ENCODE results near the gene CLCN5. TPM values are rescaled to one million over a fixed set of nuclear protein-coding genes. Genes with fewer than 3 reads are reported as not detected.

The CLCN5 gene
- total RNA-seq, 1 donor from 2014 or later, result 96.9 TPM

DNA sequence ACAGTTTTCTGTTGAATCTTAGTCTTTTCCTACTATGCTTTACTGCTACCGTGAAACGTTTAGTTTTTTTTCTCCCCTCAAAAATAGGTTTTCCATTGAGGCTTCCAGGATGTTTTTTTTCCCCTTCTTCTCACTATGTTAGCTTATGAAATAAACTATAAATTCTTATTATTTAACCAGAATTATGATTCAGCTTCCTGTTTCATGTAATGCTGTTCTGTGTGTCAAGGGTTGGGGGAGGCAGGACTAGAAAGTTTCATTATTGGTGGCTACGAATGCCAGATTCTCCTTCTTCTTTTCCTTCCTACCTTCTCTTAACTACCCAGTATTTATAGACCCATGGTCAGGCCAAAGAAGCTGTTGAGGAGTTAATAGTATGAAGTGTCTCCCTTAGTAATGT, 11.8 kb downstream of the CLCN5 start:
- no peak for DNase-seq

DNA sequence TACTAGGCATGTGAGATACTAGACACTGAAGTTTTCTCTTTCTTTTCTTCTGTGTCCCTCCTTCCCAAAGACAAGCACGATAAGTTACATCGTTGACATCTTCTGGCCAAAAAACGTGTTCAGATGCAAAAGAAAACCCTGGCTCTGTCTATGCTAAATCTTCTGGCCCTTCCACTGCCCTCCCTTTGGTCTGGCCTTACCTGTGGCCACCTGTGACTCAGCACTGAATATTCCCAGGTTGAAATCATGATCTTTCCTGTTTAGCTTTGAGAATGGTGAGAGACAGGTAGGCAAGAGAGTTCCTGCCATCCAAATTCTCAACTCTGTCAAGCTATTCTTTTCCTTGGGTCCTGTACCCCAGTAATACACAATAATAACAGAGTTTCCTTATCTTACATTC, 12.3 kb downstream of the CLCN5 start:
- DNase-seq, result no peak

DNA sequence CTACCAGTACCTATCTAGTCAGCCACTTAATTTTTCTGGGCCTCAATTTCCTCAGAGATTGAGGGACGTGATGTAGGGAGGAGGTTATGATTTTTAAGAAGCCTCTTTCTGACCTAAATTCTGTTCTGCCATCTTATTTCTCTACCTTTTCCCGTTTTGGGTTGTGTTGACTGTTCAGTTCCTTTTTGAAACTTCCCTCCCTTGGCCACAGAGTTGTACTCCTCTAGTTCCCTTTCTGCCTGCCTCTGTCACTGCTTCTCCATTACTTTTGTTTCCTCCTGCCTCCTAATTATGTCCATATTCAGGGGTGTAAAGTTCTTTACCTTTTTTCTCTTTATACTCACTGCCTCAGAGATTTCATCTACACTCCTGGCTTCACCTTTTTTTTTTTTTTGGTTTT, 25.4 kb downstream of the CLCN5 start:
- no peak for DNase-seq

DNA sequence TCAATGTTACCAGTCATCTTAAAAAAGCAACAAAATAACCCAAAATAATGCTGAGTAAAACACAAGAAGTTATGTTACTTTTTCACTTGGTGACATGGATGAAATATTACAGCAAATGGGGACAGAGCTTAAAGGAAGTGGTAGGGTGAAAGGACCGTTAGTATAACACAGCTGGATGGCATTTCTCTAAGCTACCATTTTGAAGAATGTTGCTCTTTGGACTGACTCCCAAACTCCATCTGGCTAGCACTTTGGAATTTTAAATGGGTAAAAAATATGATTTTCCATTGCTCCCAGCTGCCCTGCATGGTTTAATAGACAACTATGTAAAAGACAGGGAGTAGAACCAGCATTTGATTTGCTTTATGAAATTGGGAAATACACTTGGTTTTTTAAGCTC, 27.6 kb downstream of the CLCN5 start:
- DNase-seq, result peak; percentile 80

DNA sequence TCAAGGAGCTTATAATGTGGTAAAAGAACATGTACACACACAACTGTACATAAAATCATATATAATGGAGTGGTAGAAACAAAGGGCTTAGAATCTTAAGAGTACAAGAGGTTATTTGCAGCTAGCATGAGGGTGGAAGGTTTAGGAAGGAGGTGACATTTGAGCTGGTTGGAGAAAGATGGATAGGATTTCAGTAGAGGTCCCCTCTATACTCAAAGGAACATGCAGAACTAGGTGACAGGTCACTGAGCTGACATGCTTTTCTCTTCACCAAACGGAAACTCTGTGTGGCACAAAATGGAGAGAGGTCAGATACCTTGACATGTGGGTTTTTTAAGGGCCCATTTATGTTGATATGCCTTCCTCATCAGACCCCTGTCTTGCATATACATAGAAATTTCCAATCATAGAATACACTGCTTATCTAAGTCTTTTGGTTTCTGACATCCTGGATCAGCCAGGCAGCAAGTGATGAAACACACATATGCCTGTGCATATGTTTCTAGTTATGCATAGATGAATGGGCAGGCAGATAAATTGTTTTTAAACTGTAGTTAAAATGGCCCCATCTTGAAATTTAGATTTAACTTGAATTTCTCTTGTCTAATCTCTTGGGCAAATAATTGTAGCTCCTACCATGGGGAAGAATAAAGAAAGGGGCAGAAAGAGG, 29.3 kb downstream of the CLCN5 start:
- no peak for DNase-seq

DNA sequence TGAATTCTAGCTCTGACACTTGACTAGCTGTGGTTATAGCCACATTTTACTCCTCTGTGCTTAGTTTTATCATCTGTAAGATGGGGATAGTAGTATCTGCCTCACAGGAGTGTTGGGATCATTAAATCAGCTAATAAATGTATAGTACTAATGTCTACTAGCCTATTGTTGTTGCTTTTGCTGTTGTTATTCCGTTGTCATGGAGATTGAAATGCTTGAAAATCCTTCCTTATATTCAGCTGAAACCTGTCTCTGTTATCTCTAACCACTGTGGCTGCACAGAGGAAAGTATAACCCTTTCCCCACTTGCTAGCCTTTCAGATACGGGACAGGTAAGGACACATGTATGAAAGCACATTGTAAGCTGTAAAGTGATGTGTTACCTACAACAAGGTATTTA, 33.9 kb downstream of the CLCN5 start:
- DNase-seq, result no peak

DNA sequence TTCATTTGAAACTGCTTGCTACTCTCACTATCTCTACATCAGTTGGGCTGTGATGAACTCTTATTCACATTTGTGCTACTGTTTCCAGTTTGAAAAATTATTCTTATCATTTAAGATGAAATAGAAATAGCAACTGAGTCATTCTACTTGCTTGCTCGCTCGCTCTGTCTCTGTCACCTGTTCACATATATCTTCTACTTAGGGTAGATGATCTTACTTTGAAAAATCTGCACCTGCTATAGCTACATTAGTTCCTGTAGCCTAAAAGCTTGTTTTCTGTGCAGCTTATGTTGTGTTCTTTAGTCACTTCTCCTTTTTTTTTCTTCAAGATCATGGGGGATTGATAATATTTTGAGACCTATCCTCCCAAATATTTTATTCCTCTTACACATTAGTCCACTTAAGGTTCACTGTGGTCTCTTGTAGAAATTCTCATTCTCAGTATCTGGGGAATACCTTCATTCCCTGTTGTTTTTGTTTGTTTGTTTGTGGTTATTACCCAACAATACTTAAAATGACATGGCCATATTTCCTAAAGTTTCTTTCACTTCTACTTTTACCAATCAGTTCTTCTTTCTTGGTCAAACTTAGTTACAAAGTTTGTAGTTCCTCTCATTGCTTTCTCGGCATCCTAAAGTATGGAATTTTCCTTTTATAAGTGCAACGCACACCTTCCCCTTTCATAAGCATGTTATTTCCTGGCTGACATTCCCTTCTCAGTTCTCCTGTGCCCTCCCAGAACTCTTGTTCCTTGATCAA, 36.5 kb downstream of the CLCN5 start:
- DNase-seq, result peak; percentile 20

DNA sequence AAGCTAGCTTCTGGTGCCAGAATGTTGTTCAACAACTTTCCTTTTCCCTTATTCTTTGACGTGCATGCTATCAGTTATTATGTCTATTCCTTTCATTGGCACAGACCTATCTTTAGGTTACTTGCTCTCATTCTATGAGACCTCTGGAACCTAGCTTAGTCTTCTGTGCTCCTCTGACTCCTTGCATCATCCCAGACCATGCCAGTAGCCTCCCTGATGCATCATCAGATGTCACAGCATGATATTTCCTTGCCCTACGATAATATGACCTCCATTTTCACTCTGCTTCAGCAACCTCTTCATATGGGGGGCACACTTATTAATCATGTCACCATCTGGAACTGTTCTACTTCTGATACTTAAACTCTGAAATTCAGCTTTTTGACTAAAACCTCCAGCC, 37.2 kb downstream of the CLCN5 start:
- DNase-seq, result no peak

DNA sequence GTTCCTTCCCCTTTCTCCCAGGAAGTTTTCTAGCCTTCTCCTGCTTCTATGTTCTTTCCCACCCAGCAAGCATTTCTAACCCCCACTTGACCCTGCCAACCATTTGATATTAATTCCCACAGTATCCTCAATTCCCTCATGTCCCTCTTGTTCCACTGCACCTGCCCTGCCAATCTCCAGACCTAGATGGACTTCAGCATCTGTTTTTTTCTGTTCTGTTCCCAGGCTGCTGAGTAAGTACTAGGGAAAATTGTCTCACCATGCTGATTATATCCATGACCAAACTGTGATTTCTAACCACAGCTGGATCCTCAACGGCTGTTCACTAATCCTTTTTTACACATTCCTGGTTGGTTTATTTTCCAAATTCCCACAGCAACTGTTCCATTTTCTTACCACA, 37.7 kb downstream of the CLCN5 start:
- DNase-seq, result peak; percentile 92

DNA sequence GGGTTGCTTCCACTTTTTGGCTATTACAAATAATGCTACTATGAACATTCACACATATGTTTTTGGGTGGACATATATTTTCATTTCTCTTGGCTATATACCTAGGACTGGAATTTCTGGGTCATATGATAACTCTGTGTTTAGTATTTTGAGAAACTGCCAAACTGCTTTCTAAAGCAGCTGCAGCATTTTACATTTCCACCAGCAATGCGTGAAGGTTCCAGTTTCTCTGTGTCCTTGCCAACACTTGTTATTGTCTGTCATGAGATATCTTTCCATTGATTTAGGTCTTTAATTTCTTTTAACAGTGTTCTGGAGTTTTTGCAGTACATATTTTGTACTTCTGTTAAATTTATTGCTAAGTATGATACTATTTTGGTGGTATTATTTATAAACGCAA, 48.3 kb downstream of the CLCN5 start:
- DNase-seq, result peak; percentile 78

DNA sequence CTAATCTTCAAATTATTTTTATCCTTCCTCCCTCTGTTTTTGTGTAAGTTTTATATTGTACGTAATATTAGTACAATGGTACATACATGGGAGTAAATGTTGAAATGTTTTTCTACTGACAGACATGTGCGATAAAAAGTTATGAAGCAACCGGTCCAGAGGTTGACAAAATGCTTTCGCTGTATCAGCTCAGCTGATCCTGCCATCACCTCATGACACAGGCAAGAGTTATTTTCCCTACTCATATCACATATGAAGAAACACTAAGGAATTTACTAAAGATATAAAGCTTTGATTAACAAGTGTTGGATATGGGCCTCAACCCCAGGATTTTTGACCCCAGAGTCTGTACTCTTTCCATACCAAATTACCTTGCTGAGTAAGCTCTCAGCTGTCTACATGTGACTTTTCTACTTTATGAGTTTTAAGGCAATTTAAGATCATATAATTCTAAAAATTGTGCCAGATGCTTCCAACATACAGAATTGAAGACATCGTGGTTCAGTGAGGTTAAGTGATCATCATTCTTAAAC, 50.0 kb downstream of the CLCN5 start:
- no peak for DNase-seq

DNA sequence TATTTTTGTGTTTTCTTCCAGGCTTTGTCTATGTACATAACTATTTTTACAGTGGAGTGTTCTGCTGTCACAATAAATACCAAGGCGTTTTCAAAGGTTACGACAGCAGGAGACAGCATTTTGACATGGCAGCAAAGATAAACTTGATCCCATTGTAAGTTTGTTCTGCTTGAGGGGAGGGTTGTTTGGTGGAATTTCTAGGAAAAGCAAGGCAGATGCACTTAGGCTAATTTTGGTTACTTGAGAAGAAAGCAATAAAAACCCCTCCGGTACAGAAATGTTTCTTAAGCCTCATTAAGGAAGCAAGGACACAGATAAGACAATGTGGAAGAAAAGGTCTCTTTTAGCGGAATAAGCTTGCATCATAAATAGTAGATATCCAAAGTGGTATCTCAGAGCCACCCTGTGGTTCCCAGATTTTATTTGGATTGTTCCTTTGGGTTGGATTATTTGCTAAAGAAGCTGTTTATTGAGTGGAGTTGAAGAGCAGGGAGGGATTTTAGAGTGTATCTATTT, 54.3 kb downstream of the CLCN5 start:
- DNase-seq, result no peak

DNA sequence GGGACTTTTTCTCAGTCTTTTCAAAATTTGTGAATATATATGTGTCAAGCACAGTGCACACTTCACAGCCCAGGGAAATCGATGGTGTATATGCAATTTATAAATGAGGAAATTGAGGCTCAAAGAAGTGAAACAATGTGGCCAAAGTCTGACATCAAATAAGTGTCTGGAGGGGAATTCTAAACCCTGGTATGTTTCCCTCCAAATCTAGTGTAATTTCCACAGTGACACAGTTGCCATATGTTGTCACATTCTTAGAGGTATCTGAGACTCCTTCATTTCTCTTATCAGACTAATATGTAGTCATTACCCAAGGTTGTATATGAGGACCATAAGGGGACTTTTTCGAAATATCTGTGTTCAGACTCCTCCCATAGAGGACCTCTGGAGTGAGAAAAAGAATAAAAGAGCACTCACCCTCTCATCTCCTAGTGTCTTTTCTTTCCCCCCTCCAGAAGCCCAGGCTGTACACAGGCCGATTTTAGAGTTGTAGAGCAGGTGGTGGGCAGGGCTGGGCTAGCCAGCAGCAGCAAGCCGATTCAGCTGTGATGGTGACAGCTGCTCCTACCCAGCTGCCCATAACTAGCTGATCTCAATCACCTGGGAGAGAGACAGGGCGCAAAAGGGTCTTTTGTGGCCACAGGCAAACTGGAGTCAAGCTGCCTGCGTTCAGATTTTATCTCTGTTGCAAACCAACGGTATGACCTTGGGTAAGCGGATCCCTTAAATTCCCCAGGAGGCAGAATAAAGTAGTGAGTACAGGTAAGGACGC, 55.1 kb downstream of the CLCN5 start:
- peak; percentile 89 for DNase-seq

DNA sequence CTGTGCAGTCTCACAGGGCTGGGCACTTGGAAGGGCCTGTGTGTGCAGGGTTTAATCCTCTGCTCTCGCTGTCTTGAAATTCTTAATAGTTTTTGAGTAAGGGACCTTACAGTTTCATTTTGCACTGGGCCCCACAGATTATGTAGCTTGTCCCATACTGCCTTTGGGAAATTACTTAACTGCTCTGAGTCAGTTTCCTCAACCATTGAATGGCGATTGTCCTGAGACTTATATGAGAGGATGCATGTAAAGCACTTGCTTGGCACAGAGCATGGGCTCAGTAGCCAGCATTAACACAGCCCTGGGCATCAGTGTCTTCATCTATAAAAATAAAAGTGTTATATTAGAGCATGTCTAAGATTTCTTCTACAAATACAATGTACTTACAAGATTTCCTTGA, 55.8 kb downstream of the CLCN5 start:
- no peak for DNase-seq

DNA sequence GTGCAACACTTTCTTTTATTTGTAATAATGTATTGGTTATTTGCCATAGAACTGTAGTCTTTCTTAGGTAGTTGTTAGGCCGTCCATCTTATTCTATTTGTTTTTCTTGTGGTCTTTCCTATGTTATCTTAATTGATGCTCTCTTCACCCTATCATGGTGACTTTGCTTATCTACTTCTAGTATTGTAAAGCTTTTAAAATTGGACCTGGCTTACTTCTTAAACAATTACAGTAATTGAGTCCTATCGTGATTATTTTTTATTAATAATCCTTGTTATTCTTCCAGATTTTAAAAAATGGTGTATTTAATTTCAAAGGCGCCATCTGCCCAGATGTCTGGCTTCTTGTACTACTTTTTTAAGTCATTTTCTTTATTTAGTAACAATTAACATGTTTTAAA, 63.7 kb downstream of the CLCN5 start:
- no peak for DNase-seq

DNA sequence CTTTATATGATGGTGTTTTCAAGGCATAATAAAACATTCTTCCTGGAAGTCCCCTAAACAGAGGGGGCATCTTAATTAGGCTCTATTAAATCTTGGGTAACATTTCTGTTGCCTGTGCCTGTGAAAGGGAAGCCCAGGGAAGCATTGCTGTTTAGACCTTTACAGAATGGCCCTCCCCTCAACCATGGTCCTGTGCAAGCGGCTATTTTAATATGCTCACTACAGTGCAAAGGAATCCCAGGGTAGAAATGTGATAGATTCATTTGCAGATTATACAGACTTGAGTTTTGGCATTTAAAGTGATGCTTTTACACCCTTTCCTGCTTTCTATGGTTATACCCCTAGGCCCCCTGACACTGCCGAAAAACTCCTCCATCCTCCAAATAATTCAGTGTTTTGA, 65.3 kb downstream of the CLCN5 start:
- DNase-seq, result no peak

DNA sequence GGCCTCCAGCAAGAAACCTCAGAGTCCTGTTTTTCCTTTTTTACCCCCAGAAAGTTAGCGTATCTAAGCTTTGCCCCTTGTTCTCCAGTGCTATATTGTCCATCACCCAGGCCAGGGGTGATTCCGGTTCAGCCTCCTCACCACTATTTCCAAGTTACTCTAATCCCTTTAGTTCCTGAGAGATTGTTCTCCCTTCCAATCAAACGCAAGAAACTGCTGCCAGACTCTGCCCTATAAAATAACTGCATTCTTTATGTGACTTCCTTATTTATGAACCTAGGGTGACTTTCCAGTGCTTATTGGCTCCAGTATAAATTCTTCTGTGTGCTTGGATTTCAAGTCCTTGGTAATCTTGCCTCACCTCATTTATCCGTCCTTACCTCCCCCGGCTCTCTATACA, 65.7 kb downstream of the CLCN5 start:
- no peak for DNase-seq

DNA sequence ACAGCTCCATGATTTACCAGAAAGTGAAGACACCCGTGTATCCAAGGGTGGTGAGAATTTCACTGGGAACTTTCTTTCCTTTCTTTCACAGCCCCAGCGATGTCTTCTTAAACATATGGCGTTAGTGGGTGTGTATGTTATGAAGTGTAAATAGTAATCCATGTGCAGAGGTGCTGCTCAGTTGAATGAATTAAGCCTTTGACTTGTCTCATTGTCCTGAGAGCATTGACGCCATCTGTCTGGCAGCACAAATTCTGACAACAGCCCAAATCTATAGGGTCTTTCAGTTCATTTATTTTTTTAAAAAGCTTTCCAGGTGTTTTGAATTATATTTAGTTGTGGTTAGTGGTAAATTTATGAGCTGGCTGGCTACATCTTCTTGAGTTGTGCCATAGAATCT, 69.4 kb downstream of the CLCN5 start:
- peak; percentile 73 for DNase-seq

DNA sequence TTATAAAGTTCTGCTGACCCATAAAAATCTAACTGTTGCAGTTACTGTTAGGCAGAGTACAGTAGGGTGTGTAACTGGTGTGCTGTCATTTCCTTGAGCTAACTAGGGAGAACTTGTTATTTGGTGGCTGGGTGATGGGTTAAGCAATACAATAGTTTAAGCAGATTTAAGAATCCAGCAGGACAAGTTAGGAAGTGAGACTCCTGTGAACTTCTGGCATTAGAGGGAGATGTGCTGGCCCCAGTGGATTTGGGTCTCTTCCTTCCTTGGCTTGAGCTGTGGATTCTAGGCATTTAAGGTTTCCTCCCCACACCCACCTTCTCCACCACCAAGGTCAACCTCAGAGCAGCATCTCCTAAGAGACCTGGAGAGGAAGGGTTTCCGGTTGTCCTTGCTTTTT, 70.5 kb downstream of the CLCN5 start:
- DNase-seq, result no peak

DNA sequence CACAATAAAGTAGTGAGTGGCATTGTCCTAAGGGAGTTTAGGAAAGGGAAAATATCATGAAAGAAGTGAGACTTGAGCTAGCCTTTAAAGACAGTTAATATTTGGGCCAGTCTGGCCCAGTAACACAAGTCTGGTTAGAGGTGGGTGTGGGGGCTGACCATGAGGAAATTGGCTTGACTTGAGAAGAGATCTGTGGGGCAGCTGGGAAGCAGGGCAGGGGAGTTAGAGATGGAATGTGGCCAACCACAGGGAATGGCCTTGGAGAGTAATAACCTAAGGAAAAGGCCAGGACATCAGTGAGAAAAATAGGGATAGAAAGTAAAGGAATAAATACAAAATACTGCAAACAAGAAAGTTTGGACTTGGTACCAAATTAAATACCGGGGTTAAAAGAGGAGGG, 71.3 kb downstream of the CLCN5 start:
- no peak for DNase-seq

DNA sequence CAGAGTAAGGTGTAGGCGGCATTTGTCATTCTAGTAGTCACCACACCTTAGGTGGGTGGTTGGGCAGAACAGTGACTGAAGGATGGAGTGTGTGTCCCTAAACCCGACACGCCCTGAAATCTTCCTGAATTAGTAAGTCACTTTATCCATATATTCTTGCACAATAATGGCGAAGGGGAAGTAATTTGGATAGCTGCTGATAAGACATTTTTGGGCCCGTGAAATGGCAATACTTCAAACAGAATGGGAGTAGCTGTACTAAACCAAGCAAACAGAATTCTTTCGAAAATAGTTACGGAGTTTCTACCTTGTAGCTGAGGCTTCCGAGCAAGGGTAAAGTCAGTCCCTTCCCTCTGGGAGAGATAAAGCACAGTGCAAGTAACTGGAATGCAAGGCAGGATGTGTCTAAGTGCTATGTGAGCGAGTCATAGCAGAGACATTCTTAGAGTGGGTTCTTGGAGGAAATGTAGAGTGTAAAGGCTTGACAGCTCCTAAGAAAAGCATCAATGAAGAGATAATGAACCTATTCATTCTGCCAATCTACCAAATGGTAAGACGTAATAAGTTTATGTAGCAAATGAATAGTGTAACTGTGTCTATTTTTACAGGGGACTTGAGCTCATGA, 72.8 kb downstream of the CLCN5 start:
- no peak for DNase-seq

DNA sequence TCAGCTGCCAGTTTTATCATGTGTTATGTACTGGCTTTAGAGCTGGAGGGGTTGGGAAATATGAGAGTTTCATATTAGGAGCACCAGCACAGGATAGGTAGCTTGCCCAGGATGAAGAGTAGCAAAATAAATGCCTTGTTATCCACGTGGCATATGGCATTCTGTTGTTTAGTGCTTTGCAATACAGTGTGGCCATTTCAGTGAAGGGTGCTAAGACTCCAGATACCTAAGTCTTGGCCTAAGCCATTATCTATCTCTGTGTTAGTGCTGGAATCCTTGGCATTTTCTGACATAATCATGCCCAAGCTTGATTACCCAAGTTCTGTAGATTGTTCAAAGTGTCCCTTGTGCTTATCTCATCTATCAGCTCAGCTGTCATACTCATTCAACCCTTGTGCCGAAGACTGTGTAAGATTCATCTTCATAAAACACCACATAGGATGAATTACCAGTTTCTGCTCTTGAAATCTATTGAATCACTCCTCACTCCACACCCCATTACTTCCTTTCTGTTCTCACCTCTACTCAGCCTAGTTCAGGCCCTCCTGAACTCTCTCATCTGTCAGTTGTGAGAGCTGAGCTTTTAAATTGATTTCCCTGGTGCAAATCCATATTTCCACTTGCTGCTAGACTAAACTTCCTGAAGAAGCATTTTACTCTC, 73.5 kb downstream of the CLCN5 start:
- DNase-seq, result no peak

Measured in tongue (tissue), 2 donors.